GM06990 (cell line): ENCODE results near the gene GLI1.
"Not testable (repeated sequence)": the region's sequence is repeated elsewhere in the genome, so short reads cannot be mapped to it uniquely, and the experiment has no call there.

Experiments
- DNase-seq: peaks from one replicate; pipeline ENCODE4 v3.0.0-alpha.2; 2011; ENCODE audit not compliant: insufficient read length; ENCODE audit errors: extremely low read depth
- H3K27me3 ChIP-seq: replicated peaks from 2 replicates; pipeline ENCODE4 v1.6.0; 2011; ENCODE audit warnings: low read length; ENCODE audit not compliant: control insufficient read depth, insufficient read depth
- H3K36me3 ChIP-seq: 2 replicates; pipeline ENCODE4 v1.5.1; 2011; ENCODE audit warnings: low read length; ENCODE audit not compliant: control insufficient read depth, insufficient read depth
- H3K4me3 ChIP-seq: replicated peaks from 2 replicates; pipeline ENCODE4 v1.5.1; 2011; ENCODE audit warnings: low read depth, mild to moderate bottlenecking, control low read depth, low read length
- TF ChIP-seq, protein P1 (sequence below): IDR thresholded peaks from 2 replicates; pipeline ENCODE4 v1.5.1; 2011; ENCODE audit warnings: low read length, control low read depth, mild to moderate bottlenecking, inconsistent platforms; ENCODE audit not compliant: insufficient read depth, poor library complexity, severe bottlenecking

Gene GLI1

DNA sequence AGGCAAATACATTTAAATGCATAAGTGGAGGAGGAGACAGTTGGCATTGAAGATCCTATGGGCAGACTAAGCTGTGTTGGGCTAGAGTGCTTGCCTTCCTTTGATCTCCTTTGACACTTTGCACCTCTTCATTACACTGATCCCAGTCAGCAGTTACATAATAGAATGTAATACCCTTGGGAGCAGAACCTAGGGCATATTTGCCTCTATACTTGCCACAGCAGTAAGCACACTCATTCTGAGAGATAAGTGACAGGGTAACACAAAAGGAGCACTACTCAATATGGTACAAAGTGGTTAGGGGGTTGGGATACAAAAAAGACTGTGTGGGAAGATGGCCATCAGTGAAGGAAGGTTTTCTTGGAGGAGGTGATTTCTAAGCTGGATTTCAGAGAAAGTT lies 37.2 kb downstream of the GLI1 start:
- no peak overlapping the region for H3K4me3 ChIP-seq
- TF ChIP-seq, protein P1, sequence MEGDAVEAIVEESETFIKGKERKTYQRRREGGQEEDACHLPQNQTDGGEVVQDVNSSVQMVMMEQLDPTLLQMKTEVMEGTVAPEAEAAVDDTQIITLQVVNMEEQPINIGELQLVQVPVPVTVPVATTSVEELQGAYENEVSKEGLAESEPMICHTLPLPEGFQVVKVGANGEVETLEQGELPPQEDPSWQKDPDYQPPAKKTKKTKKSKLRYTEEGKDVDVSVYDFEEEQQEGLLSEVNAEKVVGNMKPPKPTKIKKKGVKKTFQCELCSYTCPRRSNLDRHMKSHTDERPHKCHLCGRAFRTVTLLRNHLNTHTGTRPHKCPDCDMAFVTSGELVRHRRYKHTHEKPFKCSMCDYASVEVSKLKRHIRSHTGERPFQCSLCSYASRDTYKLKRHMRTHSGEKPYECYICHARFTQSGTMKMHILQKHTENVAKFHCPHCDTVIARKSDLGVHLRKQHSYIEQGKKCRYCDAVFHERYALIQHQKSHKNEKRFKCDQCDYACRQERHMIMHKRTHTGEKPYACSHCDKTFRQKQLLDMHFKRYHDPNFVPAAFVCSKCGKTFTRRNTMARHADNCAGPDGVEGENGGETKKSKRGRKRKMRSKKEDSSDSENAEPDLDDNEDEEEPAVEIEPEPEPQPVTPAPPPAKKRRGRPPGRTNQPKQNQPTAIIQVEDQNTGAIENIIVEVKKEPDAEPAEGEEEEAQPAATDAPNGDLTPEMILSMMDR, result no peak
- H3K36me3 ChIP-seq, result peaks cover 22% of the 10 kb centered on the region
- peak; percentile 32 for DNase-seq
- no peaks in the 10 kb centered on the region for H3K27me3 ChIP-seq

DNA sequence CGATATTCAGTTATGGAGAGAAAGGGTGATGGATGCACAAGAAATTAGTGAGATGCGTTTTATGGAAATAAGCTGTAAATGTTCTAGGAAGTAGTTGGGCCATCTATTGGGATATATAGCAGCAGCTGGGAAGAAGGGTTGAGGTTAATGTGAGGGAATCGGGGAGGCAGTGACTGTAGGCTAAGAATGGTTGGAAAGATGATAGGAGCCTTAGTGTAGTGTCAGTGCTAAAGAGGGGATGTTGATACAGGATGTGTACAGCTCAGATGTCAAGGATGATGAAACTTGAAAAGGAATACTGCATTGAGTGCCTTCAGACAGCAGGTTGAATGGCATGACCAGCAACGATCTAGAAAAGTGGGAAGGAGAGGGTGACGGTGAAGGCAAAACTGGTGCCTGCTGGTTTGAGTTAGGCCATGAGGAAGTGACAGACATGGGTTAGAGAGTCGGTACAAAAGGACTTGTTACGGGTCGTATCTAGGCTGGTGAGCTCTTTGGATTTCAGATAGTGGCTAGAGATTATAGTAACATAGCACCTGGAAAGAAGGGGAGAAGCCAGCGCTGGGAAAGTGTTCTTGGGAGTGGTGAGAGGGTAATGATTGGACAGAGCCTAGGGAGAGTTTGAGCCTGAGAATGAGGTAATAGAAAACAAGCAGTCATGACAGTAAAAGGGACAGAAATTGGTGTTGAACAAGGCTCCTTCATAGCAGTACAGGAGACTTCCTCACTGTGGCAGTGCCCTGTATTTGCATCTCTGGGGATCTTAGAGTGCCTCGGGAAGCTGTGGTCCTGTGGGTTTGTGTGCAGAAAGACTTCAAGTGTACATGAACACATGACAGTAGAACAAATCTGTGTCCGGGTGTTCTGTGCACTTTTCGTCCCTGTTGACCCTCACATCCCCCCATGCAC lies 37.9 kb downstream of the GLI1 start:
- Histone ChIP-seq H3K4me3 (no peak overlapping the region), H3K36me3 (peaks cover 25% of the 10 kb centered on the region), H3K27me3 (no peaks in the 10 kb centered on the region)
- TF ChIP-seq, protein P1, result no peak
- no peak for DNase-seq

DNA sequence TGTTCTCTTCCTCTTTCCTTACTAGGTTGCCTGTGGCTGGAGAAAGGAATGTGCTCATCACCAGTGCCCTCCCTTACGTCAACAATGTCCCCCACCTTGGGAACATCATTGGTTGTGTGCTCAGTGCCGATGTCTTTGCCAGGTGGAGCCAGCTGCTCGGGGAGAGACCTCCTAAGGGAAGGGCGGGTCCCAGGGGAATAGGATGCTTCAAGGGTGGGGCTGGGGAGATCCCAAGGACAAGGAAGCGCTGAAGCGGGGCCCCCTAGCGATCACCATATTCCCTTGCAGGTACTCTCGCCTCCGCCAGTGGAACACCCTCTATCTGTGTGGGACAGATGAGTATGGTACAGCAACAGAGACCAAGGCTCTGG lies 38.5 kb downstream of the GLI1 start:
- Histone ChIP-seq H3K4me3 (no peak overlapping the region), H3K27me3 (no peaks in the 10 kb centered on the region), H3K36me3 (peaks cover 21% of the 10 kb centered on the region)
- TF ChIP-seq, protein P1, result no peak
- DNase-seq, result no peak

DNA sequence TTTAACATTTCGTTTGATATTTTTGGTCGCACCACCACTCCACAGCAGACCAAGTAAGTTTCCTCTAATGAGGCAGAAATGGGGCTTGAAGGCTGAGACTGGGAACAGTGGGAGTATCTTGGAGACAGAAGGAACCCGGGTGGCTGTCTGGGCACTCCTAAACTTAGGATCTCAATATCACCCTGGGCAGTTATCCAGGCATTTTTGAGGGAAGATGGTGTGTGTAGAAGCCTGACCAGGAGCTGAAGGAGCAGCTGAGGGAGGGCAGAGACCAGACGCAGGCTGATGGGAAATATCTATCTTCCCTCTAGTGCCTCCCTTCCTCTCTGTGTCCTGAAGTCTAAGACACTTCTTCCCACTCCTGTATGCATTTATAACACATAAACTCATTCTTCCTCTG lies 39.0 kb downstream of the GLI1 start:
- TF ChIP-seq, protein P1, result no peak
- peaks cover 21% of the 10 kb centered on the region for H3K36me3 ChIP-seq
- no peak for DNase-seq
- H3K27me3 ChIP-seq, result no peaks in the 10 kb centered on the region
- H3K4me3 ChIP-seq, result no peak overlapping the region

DNA sequence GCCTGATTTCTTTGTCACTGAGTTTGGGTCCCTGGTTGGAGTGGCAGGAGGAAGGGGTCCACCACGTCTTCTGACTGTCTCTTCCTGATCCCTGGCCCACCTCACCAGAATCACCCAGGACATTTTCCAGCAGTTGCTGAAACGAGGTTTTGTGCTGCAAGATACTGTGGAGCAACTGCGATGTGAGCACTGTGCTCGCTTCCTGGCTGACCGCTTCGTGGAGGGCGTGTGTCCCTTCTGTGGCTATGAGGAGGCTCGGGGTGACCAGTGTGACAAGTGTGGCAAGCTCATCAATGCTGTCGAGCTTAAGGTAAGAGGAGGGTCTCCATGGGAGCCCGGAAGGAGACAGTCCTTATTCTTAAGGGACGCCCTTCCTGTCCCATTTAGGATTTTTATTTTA lies 40.6 kb downstream of the GLI1 start:
- TF ChIP-seq, protein P1, result no peak
- no peak for DNase-seq
- Histone ChIP-seq H3K4me3 (no peak overlapping the region), H3K27me3 (no peaks in the 10 kb centered on the region), H3K36me3 (peaks cover 23% of the 10 kb centered on the region)

DNA sequence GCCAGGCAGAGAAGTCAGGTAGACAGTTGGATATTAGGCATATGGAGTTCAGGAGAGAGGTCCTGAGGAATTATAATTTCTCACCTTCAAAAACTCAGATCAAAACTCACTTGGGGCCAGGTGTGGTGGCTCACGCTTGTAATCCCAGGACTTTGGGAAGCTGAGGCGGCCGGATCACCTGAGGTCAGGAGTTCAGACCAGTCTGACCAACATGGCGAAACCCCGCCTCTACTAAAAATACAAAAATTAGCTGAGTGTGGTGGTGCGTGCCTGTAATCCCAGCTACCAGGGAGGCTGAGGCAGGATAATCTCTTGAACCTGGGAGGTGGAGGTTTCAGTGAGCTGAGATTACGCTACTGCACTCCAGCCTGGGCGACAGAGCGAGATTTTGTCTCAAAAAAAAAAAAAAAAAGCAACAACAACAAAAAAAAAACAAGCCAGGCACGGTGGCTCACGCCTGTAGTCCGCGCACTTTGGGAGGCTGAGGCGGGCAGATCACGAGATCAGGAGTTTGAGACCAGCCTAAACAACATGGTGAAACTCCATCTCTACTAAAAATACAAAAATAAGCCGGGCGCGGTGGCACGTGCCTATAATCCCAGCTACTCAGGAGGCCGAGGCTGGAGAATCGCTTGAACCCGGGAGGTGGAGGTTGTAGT lies 42.9 kb downstream of the GLI1 start:
- not testable (repeated sequence) for H3K27me3 ChIP-seq
- H3K36me3 ChIP-seq, result peaks cover 29% of the 10 kb centered on the region

DNA sequence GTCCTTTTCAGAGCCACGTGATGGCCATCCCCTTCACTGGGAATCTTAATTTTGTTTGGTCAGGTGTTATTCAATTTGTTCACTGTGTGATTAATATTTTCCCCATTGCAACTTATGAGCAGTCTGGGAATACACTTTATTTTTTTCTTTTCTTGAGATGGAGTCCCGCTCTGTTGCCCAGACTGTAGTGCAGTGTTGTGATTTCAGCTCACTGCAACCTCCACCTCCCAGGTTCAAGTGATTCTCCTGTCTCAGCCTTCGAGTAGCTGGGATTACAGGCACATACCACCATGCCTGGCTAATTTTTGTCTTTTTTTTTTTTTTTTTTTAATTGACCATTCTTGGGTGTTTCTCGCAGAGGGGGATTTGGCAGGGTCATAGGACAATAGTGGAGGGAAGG lies 47.0 kb downstream of the GLI1 start:
- DNase-seq, H3K4me3 ChIP-seq, H3K27me3 ChIP-seq: not testable (repeated sequence)
- H3K36me3 ChIP-seq, result peaks cover 13% of the 10 kb centered on the region

More for the DNA sequence above, 42.9 kb downstream of the GLI1 start:
- H3K4me3 ChIP-seq, DNase-seq: not testable (repeated sequence)

DNA sequence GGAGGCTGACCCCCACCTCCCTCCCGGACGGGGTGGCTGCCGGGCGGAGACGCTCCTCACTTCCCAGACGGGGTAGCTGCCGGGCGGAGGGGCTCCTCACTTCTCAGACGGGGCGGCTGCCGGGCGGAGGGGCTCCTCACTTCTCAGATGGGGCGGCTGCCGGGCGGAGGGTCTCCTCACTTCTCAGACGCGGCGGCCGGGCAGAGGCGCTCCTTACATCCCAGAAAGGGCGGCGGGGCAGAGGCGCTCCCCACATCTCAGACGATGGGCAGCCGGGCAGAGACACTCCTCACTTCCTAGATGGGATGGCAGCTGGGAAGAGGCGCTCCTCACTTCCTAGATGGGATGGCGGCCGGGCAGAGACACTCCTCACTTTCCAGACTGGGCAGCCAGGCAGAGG lies 48.2 kb downstream of the GLI1 start:
- DNase-seq, result not testable (repeated sequence)
- H3K36me3 ChIP-seq, result peaks cover 16% of the 10 kb centered on the region

More for the DNA sequence above, 48.2 kb downstream of the GLI1 start:
- H3K4me3 ChIP-seq, H3K27me3 ChIP-seq: not testable (repeated sequence)
